MCF 10A (cell line): ENCODE measurements around the gene MSLN. TPM values are rescaled to one million over a fixed set of nuclear protein-coding genes. Genes with fewer than 3 reads are reported as not detected.

Experiments
- BruUV-seq: library from RNA; stranded (reverse); fragments of 400-500 nt; replicated peaks from 2 replicates; lab custom pipeline; 2021; lab: Mats Ljungman, UMichigan
- CTCF ChIA-PET: fragments of 300-600 bp; sonication (Branson Sonifier 250); formaldehyde crosslinking; extraction: SDS; loops from one replicate; lab custom pipeline; 2021; ENCODE audit warnings: antibody characterized with exemption, inconsistent platforms; lab: Yijun Ruan, JAX
- POLR2A ChIA-PET: fragments of 300-600, 350-650 bp; sonication (Branson Sonifier 250); formaldehyde crosslinking; extraction: SDS; loops from one replicate; lab custom pipeline; 2020; ENCODE audit warnings: antibody characterized with exemption, inconsistent platforms; lab: Yijun Ruan, JAX
- DNase-seq: peaks from one replicate; pipeline ENCODE4 v3.0.0-alpha.2; 2018; ENCODE audit not compliant: unreplicated experiment
- H3K27ac Mint-ChIP-seq: one replicate; pipeline ENCODE4 v1.8.0; 2022; ENCODE audit warnings: mild to moderate bottlenecking, low read depth, mixed read lengths; ENCODE audit not compliant: unreplicated experiment
- H3K27me3 Mint-ChIP-seq: one replicate; pipeline ENCODE4 v1.8.0; 2022; ENCODE audit warnings: mixed read lengths; ENCODE audit not compliant: insufficient read depth, unreplicated experiment
- H3K36me3 Mint-ChIP-seq: one replicate; pipeline ENCODE4 v1.8.0; 2022; ENCODE audit warnings: mild to moderate bottlenecking, moderate library complexity, mixed read lengths; ENCODE audit not compliant: insufficient read depth, unreplicated experiment
- H3K4me1 Mint-ChIP-seq: one replicate; pipeline ENCODE4 v1.8.0; 2022; ENCODE audit warnings: mixed read lengths; ENCODE audit not compliant: insufficient read depth, unreplicated experiment
- H3K4me3 Mint-ChIP-seq: one replicate; pipeline ENCODE4 v1.8.0; 2022; ENCODE audit warnings: mild to moderate bottlenecking, moderate library complexity, mixed read lengths; ENCODE audit not compliant: unreplicated experiment
- H3K9me3 Mint-ChIP-seq: one replicate; pipeline ENCODE4 v1.8.0; 2022; ENCODE audit warnings: mixed read lengths; ENCODE audit not compliant: unreplicated experiment
- CTCF ChIP-seq: fragments of 200-600 bp; IDR thresholded peaks from one replicate; pipeline ENCODE4 v1.8.0; 2022; ENCODE audit warnings: antibody characterized with exemption, mild to moderate bottlenecking; ENCODE audit not compliant: unreplicated experiment
- intact Hi-C: fragments of 100-400 bp; cut with micrococcal nuclease; formaldehyde crosslinking; loops from 2 replicates; pipeline ENCODE4 v1.14.1; 2022
- total RNA-seq: library from RNA; stranded (reverse); gene quantifications from 2 replicates; pipeline ENCODE4 v1.2.3, GENCODE V29; 2022

MSLN gene
- total RNA-seq, 1 experiment from 2014 or later, result 25.2 TPM

- no peak for TF ChIP-seq CTCF
- CTCF ChIA-PET, result interaction anchor here (0.5 to 1.7 kb wide), 4 partner anchors 9 to 52 kb away, joined by 3 to 6 read pairs (median 5); partner anchors contain the start of gene CIAO3
- BruUV-seq, result no TSS peak
- no peak for DNase-seq
- POLR2A ChIA-PET, result interaction anchor here (1.1 to 3.5 kb wide), 5 partner anchors 10 to 47 kb away, joined by 3 to 23 read pairs (median 4); partner anchors contain the start of genes ANTKMT, CIAO3, JMJD8 and METRN
- intact Hi-C loops, result no loop called here
- H3K4me3 Mint-ChIP-seq, result no peak overlapping the region
- no peaks in the 10 kb centered on the region for H3K4me1 Mint-ChIP-seq
- H3K9me3 Mint-ChIP-seq, result no peaks in the 10 kb centered on the region
- peaks cover 42% of the 10 kb centered on the region for H3K36me3 Mint-ChIP-seq
- H3K27ac Mint-ChIP-seq, result no peak overlapping the region
- H3K27me3 Mint-ChIP-seq, result no peaks in the 10 kb centered on the region
Observed at GRCh38 chr16:730666-731509, 29.6 kb upstream of the MSLN start.

- DNase-seq, result no peak
- POLR2A ChIA-PET, result interaction anchor here (0.6 to 1.1 kb wide), 2 partner anchors 29 kb away, joined by 3 read pairs; no protein-coding TSS in a partner anchor
- CTCF ChIA-PET, result interaction anchor here (0.7 to 1.7 kb wide), 3 partner anchors 12 to 48 kb away, joined by 3 read pairs; no protein-coding TSS in a partner anchor
- Mint-ChIP-seq H3K4me1 (peaks cover under 1% of the 10 kb centered on the region), H3K4me3 (no peak overlapping the region), H3K27me3 (no peaks in the 10 kb centered on the region), H3K27ac (no peak overlapping the region), H3K9me3 (no peaks in the 10 kb centered on the region), H3K36me3 (peaks cover 55% of the 10 kb centered on the region)
- intact Hi-C loops, result no loop called here
- BruUV-seq, result no TSS peak
- no peak for TF ChIP-seq CTCF
Observed at GRCh38 chr16:732332-732731, 28.2 kb upstream of the MSLN start.

- H3K9me3 Mint-ChIP-seq, result no peaks in the 10 kb centered on the region
- intact Hi-C loops, result no loop called here
- TF ChIP-seq CTCF, result no peak
- ChIA-PET POLR2A (interaction anchor here (0.7 to 0.8 kb wide), 2 partner anchors 21 to 49 kb away, joined by 3 to 4 read pairs; no protein-coding TSS in a partner anchor), CTCF (interaction anchor here (0.7 to 1.2 kb wide), 3 partner anchors 9 to 38 kb away, joined by 3 read pairs; no protein-coding TSS in a partner anchor)
- H3K36me3 Mint-ChIP-seq, result peaks cover 59% of the 10 kb centered on the region
- no peak overlapping the region for H3K4me3 Mint-ChIP-seq
- H3K27ac Mint-ChIP-seq, result no peak overlapping the region
- no peak for DNase-seq
- H3K4me1 Mint-ChIP-seq, result peaks cover 6% of the 10 kb centered on the region
- no TSS peak for BruUV-seq
- no peaks in the 10 kb centered on the region for H3K27me3 Mint-ChIP-seq
Observed at GRCh38 chr16:732936-733335, 27.6 kb upstream of the MSLN start.
